Karpas-422 (cell line): ENCODE data around the gene CRIM1. TPM values are rescaled to one million over a fixed set of nuclear protein-coding genes. Genes with fewer than 3 reads are reported as not detected.

Experiments used
- DNase-seq: peaks from one replicate; pipeline ENCODE4 v3.0.0-alpha.2; 2015
- H2AFZ ChIP-seq: fragments of 200-600 bp; sonication (generic); 2 replicates; pipeline ENCODE4 v1.6.1; 2014; ENCODE audit warnings: antibody characterized with exemption, low read length, mixed read lengths
- H3K27ac ChIP-seq: fragments of 200-600 bp; sonication (generic); 2 replicates; pipeline ENCODE4 v1.5.1; 2014; ENCODE audit warnings: mild to moderate bottlenecking, low read length, moderate library complexity
- H3K27me3 ChIP-seq: fragments of 200-600 bp; sonication (generic); 2 replicates; pipeline ENCODE4 v1.6.1; 2014; ENCODE audit warnings: low read length, mixed read lengths
- H3K36me3 ChIP-seq: fragments of 200-600 bp; sonication (generic); 2 replicates; pipeline ENCODE4 v1.6.1; 2014; ENCODE audit warnings: low read length, mixed read lengths; ENCODE audit not compliant: insufficient read depth
- H3K4me1 ChIP-seq: fragments of 200-600 bp; sonication (generic); 2 replicates; pipeline ENCODE4 v1.6.1; 2014; ENCODE audit warnings: mild to moderate bottlenecking, low read length, mixed read lengths
- H3K4me2 ChIP-seq: fragments of 200-600 bp; sonication (generic); 2 replicates; pipeline ENCODE4 v1.6.1; 2014; ENCODE audit warnings: low read length, low read depth, mild to moderate bottlenecking; ENCODE audit not compliant: poor library complexity, severe bottlenecking
- H3K4me3 ChIP-seq: fragments of 200-600 bp; sonication (generic); 2 replicates; pipeline ENCODE4 v1.5.1; 2014; ENCODE audit warnings: mild to moderate bottlenecking, antibody characterized with exemption, low read length, mixed read lengths
- H3K79me2 ChIP-seq: fragments of 200-600 bp; sonication (generic); 2 replicates; pipeline ENCODE4 v1.6.1; 2014; ENCODE audit warnings: mild to moderate bottlenecking, low read length, mixed read lengths
- H3K9ac ChIP-seq: fragments of 200-600 bp; sonication (generic); 2 replicates; pipeline ENCODE4 v1.6.0; 2014; ENCODE audit warnings: low read length
- H3K9me2 ChIP-seq: fragments of 200-600 bp; sonication (generic), shearing (Covaris generic); replicated peaks from 2 replicates; pipeline ENCODE4 v1.6.0; 2014; ENCODE audit warnings: mild to moderate bottlenecking, low read length, moderate library complexity; ENCODE audit not compliant: insufficient read depth
- H3K9me3 ChIP-seq: fragments of 300-700, 200-600 bp; sonication (generic); 2 replicates; pipeline ENCODE4 v1.6.1; 2014; ENCODE audit warnings: low read length, mixed read lengths
- H4K20me1 ChIP-seq: fragments of 200-600 bp; sonication (generic); 2 replicates; pipeline ENCODE4 v1.6.1; 2014; ENCODE audit warnings: mild to moderate bottlenecking, antibody characterized with exemption, low read length, low read depth; ENCODE audit not compliant: insufficient read depth
- total RNA-seq: library from RNA; depleted of rRNA; stranded (reverse); fragments of >200 nt; shearing (Covaris generic); gene quantifications from 2 replicates; pipeline ENCODE4 v1.2.3, GENCODE V29; 2014; ENCODE audit warnings: low replicate concordance

CRIM1 gene
- total RNA-seq, 1 experiment from 2014 or later, result not detected

DNA sequence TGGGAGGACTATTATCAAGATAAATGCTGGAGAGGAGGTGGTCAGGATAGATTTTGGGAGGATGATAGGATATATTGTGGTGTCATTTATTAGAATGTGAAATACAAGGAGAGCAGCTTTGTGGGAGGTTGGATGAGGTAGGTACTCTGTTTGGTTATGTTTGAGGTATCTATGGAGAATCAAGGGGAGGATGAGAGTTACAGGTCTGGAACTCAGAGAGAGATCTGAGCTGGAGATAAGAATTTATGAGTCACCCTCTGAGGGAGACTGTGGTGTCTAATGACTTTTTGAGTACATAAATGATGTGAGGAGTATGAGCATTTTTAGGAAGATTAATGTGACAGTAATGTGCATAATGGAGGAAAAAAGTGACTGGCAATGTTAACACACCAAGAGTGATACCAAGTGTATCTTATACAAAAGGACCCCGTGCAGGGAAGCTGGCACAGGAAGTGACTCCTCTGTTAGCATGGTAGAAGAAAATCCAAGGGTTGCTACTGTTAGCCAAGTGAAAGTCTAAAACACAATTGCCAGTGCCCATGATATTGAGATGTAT is 48.2 kb downstream of the CRIM1 start:
- H2AFZ ChIP-seq, result no peak overlapping the region
- no peaks in the 10 kb centered on the region for H3K4me1 ChIP-seq
- H3K9me3 ChIP-seq, result no peaks in the 10 kb centered on the region
- no peaks in the 10 kb centered on the region for H3K36me3 ChIP-seq
- no peaks in the 10 kb centered on the region for H4K20me1 ChIP-seq
- no peak overlapping the region for H3K4me2 ChIP-seq
- DNase-seq, result no peak
- no peak overlapping the region for H3K9ac ChIP-seq
- H3K27ac ChIP-seq, result no peak overlapping the region
- no peak overlapping the region for H3K4me3 ChIP-seq
- H3K27me3 ChIP-seq, result no peaks in the 10 kb centered on the region
- no peaks in the 10 kb centered on the region for H3K79me2 ChIP-seq
- no peaks in the 10 kb centered on the region for H3K9me2 ChIP-seq

DNA sequence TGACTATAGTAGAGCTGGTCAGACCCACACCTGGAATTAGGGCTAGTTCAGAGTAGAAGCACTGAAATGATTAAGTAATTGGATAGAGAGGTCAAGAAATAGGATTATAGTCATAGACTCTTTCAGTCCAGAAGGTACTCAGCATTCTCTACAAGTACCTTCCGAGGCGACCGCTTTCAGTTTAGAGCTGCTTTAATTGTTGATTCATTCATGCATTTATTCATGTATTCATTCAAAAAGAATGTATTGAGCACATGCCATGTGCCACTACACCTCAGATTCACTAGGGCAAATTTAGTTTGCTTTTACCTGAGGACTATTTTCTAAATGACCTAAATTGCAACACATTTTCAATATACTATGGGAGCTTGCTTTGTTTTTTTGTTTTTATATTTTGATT is 48.7 kb downstream of the CRIM1 start:
- Histone ChIP-seq H3K4me3 (no peak overlapping the region), H3K9ac (no peak overlapping the region), H3K27ac (no peak overlapping the region), H3K4me1 (no peaks in the 10 kb centered on the region), H3K36me3 (no peaks in the 10 kb centered on the region), H4K20me1 (no peaks in the 10 kb centered on the region), H3K9me3 (no peaks in the 10 kb centered on the region), H3K79me2 (no peaks in the 10 kb centered on the region), H3K4me2 (no peak overlapping the region), H3K9me2 (no peaks in the 10 kb centered on the region), H2AFZ (no peak overlapping the region), H3K27me3 (no peaks in the 10 kb centered on the region)
- no peak for DNase-seq

DNA sequence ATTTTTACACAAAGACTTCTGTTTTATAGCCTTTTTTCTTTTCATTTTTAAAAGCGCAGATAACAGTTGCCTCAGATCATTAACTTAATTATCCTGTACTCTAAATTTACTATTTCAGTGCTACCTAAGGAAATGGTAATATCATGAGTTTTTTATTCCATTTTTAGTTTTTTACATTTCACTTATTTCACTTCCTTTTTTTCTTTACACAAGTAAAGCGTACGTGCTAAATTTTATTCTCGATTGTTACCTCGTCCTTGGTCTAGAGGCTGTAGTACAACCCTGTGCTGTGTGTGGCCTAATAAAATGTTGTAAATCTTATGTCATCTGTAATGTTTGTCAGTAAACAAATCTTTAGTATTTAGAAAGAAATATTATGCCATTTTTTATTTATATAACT is 49.2 kb downstream of the CRIM1 start:
- no peaks in the 10 kb centered on the region for H3K79me2 ChIP-seq
- no peaks in the 10 kb centered on the region for H3K4me1 ChIP-seq
- H3K4me2 ChIP-seq, result no peak overlapping the region
- H3K9ac ChIP-seq, result no peak overlapping the region
- H3K27ac ChIP-seq, result no peak overlapping the region
- no peak overlapping the region for H3K4me3 ChIP-seq
- no peaks in the 10 kb centered on the region for H4K20me1 ChIP-seq
- H3K36me3 ChIP-seq, result no peaks in the 10 kb centered on the region
- no peaks in the 10 kb centered on the region for H3K27me3 ChIP-seq
- H3K9me3 ChIP-seq, result no peaks in the 10 kb centered on the region
- no peaks in the 10 kb centered on the region for H3K9me2 ChIP-seq
- no peak overlapping the region for H2AFZ ChIP-seq
- DNase-seq, result no peak

DNA sequence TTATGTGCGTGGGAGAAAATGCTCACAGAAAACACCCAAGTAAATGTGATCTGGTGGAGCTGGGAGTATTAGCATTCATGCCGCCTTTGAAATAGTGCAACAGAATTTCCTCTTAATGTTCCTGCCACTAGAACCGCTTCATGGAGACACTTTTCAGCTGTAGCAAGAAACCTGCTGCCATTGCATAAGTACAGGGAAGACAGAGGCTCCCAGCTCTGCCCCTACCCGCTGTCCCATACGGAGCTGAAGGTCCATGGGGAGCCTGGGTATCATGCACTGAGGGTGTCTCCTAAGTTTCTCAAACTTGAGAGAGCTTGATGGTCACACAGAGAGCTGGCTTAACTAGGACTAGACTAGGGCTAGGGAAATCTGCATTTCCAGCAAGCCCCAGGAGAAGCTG is 49.6 kb downstream of the CRIM1 start:
- no peaks in the 10 kb centered on the region for H3K36me3 ChIP-seq
- DNase-seq, result no peak
- H2AFZ ChIP-seq, result no peak overlapping the region
- H4K20me1 ChIP-seq, result no peaks in the 10 kb centered on the region
- no peak overlapping the region for H3K9ac ChIP-seq
- H3K9me3 ChIP-seq, result no peaks in the 10 kb centered on the region
- H3K4me3 ChIP-seq, result no peak overlapping the region
- H3K4me2 ChIP-seq, result no peak overlapping the region
- H3K9me2 ChIP-seq, result no peaks in the 10 kb centered on the region
- H3K4me1 ChIP-seq, result no peaks in the 10 kb centered on the region
- H3K27me3 ChIP-seq, result no peaks in the 10 kb centered on the region
- no peaks in the 10 kb centered on the region for H3K79me2 ChIP-seq
- no peak overlapping the region for H3K27ac ChIP-seq

DNA sequence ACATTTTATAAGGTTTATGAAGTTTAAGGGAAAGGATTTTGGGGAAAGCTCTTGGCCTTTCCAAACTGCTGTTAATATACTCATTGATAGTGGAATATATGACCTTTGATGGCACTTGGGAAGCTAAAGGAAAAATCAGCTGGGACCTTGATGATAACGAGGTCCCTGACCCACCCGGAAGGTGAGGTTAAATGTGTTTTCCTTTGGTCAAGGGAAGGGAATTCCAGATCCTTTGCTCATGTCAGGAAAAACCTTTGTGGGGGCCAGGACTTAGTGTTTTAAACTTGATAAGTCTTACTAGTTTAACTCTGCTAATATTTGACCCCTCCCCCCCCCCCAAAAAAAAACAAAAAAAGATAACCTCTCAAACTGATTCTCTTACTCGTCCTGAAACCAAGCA is 50.7 kb downstream of the CRIM1 start:
- Histone ChIP-seq H3K27ac (no peak overlapping the region), H3K9me2 (no peaks in the 10 kb centered on the region), H3K9me3 (no peaks in the 10 kb centered on the region), H2AFZ (no peak overlapping the region), H3K9ac (no peak overlapping the region), H4K20me1 (no peaks in the 10 kb centered on the region), H3K27me3 (no peaks in the 10 kb centered on the region), H3K4me1 (no peaks in the 10 kb centered on the region), H3K79me2 (no peaks in the 10 kb centered on the region), H3K36me3 (no peaks in the 10 kb centered on the region), H3K4me3 (no peak overlapping the region), H3K4me2 (no peak overlapping the region)
- no peak for DNase-seq

DNA sequence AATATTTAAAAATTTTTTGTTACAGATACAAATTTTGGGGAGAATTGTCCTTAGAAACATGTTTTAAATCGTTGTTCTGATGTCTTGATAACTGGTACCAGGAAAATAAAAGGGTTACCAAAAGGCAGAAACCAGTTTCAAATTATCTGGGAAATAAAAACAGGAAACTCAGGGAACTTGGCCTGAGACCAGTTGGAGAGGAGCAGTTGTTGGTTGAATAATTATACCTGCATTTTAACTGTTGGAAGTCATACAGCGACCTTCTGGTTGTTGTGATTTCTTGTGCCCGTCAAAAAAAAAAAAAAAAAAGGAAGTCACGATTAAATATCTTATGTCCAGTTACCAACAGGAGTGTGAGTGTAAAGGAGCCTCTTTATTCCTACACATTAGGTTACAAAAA is 51.8 kb downstream of the CRIM1 start:
- Histone ChIP-seq H3K9ac (no peak overlapping the region), H3K4me2 (no peak overlapping the region), H3K79me2 (no peaks in the 10 kb centered on the region), H3K27ac (no peak overlapping the region), H3K9me3 (no peaks in the 10 kb centered on the region), H3K36me3 (no peaks in the 10 kb centered on the region), H2AFZ (no peak overlapping the region), H3K4me3 (no peak overlapping the region), H3K27me3 (no peaks in the 10 kb centered on the region), H3K4me1 (no peaks in the 10 kb centered on the region), H4K20me1 (no peaks in the 10 kb centered on the region), H3K9me2 (no peaks in the 10 kb centered on the region)
- DNase-seq, result no peak

DNA sequence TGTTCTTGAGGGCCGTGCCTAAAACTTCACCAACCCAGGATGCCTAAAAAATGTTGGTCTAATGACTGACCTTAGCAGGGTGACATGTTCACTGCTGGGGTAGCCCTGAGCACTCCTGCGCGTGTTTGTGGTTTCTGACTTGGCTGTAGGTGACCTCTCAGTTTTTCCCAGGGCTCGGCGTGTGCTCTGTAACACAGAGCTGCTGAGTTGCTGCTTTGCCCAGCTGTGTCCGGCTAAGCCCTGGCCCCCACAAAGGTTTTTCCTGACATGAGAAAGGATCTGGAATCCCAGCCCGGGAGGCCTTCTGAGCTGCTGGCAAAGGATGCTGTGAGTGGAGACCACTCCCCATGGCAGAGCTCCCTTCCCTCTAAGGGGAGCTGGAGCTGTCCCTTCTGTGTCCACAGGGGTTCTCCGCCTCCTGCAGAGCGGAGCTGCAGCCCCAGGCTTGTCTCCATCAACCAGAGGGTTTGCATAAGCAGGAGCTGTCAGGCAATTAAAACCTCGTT is 52.7 kb downstream of the CRIM1 start:
- no peaks in the 10 kb centered on the region for H4K20me1 ChIP-seq
- H2AFZ ChIP-seq, result no peak overlapping the region
- no peaks in the 10 kb centered on the region for H3K9me2 ChIP-seq
- H3K9me3 ChIP-seq, result no peaks in the 10 kb centered on the region
- H3K27me3 ChIP-seq, result no peaks in the 10 kb centered on the region
- H3K9ac ChIP-seq, result no peak overlapping the region
- no peak overlapping the region for H3K4me2 ChIP-seq
- no peak overlapping the region for H3K27ac ChIP-seq
- no peaks in the 10 kb centered on the region for H3K4me1 ChIP-seq
- no peaks in the 10 kb centered on the region for H3K79me2 ChIP-seq
- no peaks in the 10 kb centered on the region for H3K36me3 ChIP-seq
- DNase-seq, result no peak
- H3K4me3 ChIP-seq, result no peak overlapping the region

DNA sequence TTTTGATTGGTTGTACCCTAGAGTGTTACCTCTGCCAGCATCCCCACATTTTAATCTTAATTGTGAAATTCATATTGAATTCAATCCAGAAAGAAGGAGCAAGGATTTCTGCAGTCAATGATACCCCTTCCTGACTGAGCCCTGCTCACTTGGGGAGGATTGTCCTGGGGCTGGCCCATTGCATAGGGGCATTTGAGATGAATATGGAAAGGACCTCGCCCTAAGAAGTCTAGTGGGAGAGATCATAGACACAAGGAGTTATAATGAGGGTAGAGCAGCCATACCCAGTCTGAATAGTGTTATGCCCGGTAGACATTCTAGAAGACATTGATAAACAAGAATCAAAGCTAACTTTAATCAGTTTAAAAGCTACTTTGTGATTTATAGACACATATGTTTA is 53.8 kb downstream of the CRIM1 start:
- Histone ChIP-seq H3K4me3 (no peak overlapping the region), H3K9ac (no peak overlapping the region), H3K27ac (no peak overlapping the region), H3K36me3 (no peaks in the 10 kb centered on the region), H4K20me1 (no peaks in the 10 kb centered on the region), H3K79me2 (no peaks in the 10 kb centered on the region), H3K4me2 (no peak overlapping the region), H3K9me3 (no peaks in the 10 kb centered on the region), H3K9me2 (no peaks in the 10 kb centered on the region), H3K4me1 (no peaks in the 10 kb centered on the region), H2AFZ (no peak overlapping the region), H3K27me3 (no peaks in the 10 kb centered on the region)
- DNase-seq, result no peak

DNA sequence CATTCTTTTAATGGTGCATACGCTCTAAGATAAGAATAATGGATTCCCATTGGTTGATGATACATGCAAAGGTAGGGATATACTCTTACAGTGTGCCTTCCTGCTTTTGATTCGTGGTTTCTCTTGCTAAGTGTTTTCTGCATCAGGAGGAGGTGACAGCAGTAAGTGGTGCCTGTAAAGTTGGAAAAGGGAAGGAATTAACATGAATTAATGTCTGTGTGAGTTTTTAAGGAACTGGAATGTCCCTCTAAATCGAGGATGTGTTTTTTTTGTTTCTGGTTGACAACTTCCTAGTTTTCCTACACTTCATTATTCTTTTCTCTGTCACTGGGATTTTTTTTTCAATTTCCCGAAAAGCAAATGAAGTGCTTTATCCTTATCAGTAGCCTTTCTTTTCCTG is 54.4 kb downstream of the CRIM1 start:
- H3K4me1 ChIP-seq, result no peaks in the 10 kb centered on the region
- no peak overlapping the region for H3K27ac ChIP-seq
- DNase-seq, result no peak
- no peaks in the 10 kb centered on the region for H3K79me2 ChIP-seq
- H3K4me2 ChIP-seq, result no peak overlapping the region
- H3K36me3 ChIP-seq, result no peaks in the 10 kb centered on the region
- no peaks in the 10 kb centered on the region for H4K20me1 ChIP-seq
- H3K9me3 ChIP-seq, result no peaks in the 10 kb centered on the region
- H3K9me2 ChIP-seq, result no peaks in the 10 kb centered on the region
- H3K27me3 ChIP-seq, result no peaks in the 10 kb centered on the region
- H2AFZ ChIP-seq, result no peak overlapping the region
- H3K4me3 ChIP-seq, result no peak overlapping the region
- no peak overlapping the region for H3K9ac ChIP-seq
